Measurements from ENCODE around the gene LPGAT1. TPM values are rescaled to one million over a fixed set of nuclear protein-coding genes. Genes with fewer than 3 reads are reported as not detected.
A peak's percentile ranks its signal among the peaks of the same experiment; 100 is the strongest.

The LPGAT1 gene
- total and polyA plus RNA-seq, 12 donors, result 5.9 to 36.6 (median 26.4) TPM

DNA sequence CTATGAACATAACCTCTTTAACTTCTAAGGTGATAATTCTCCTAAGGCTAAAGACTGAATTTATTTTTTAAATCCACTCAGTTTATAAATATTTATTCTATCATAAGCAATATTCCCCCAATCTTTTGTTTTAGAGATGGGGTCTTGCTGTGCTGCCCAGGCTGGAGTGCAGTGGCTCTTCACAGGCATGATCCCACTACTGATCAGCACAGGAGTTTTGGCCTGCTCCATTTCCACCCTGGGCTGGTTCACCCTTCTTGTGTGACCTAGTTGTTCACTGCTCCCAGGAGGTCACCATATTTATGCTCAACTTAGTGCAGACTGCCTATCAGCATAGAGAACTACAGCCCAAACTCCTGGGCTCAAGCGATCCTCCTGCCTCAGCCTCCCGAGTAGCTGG, 38.6 kb downstream of the LPGAT1 start:
- Histone ChIP-seq H3K4me1 (no peaks in the 10 kb centered on the region), H3K27ac (no peak overlapping the region), H3K9me3 (no peaks in the 10 kb centered on the region), H3K36me3 (peaks cover 0 to 78% (median 13%) of the 10 kb centered on the region in 9 donors), H3K27me3 (no peaks in the 10 kb centered on the region), H3K4me3 (no peak overlapping the region)
- WGBS, 2 donors, result 98 to 99% methylated on average over 2 of the region's 2 CpGs
- TF ChIP-seq CTCF (IDR thresholded peaks at IDR 0.05), result no peak
- intact Hi-C loops (cut with DNase I), result no loop called here
- ATAC-seq (no peak), DNase-seq (no peak)

DNA sequence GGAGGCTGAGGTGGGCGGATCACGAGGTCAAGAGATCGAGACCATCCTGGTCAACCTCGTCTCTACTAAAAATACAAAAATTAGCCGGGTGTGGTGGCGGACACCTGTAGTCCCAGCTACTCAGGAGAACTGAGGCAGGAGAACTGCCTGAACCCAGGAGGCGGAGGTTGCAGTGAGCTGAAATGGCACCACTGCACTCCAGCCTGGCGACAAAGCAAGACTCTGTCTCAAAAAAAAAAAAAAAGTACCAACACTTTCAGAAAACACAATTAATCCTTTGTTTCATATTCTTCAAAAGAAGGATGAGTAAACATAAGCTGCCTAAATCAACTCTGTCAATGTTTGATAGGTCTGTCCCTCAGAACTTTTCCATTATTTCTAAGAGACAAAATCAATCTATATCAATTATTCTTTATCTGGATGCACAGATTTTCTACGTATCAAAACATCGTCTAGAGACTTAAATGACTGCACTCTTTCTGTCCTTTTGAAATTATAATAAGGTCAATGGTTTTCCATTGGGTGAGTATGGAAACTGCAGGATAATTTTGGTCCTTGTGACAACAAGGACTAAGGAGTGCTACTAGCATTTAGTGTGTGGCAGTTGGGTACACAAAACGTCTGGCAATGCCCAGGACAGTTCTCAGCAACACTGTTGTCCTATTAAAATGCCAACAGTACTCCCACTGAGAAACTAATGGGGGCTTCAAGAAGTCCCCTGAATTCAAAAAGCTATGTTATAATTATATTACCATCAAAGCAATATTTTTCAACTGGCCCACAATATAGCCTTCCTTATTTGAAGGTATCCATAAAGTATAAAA, 40.7 kb downstream of the LPGAT1 start:
- no peaks in the 10 kb centered on the region for H3K4me1 ChIP-seq
- no peak for DNase-seq
- no peak overlapping the region for H3K27ac ChIP-seq
- 93 to 94% methylated on average over 11 of the region's 11 CpGs for WGBS, 2 donors
- H3K4me3 ChIP-seq, result no peak overlapping the region
- H3K9me3 ChIP-seq, result no peaks in the 10 kb centered on the region
- no peak for ATAC-seq
- H3K36me3 ChIP-seq, result peaks cover 0 to 88% (median 13%) of the 10 kb centered on the region in 9 donors
- no peak for TF ChIP-seq CTCF (IDR thresholded peaks at IDR 0.05)
- intact Hi-C loops (cut with DNase I), result no loop called here
- no peaks in the 10 kb centered on the region for H3K27me3 ChIP-seq

- WGBS, 2 donors, result 67 to 85% methylated on average over 4 of the region's 4 CpGs
- ATAC-seq, result no peak
- no peaks in the 10 kb centered on the region for H3K27me3 ChIP-seq
Observed at GRCh38 chr1:211788626-211789025, 41.9 kb downstream of the LPGAT1 start.

DNA sequence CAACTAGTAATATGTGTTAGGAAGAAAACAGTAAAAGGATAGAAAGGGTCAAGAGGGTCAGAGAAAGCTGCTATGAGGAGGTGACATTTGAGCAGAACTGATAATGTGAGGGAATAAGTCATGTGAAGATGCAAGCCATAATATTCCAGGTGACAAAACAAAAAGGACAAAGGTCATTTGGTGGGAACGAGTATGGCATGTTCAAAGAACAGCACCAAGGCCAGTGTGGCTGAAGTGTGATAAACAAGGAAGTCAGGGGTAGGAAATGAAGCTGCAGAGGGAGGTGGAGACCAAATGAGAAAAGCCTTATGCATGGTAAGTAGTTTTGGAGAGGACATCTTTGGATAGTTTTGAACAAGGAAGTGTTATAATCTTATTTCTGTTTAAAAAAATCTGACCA, 46.7 kb downstream of the LPGAT1 start:
- H3K4me3 ChIP-seq, result no peak overlapping the region
- no peak for TF ChIP-seq CTCF (IDR thresholded peaks at IDR 0.05)
- peaks cover 0 to 76% (median 7%) of the 10 kb centered on the region in 9 donors for H3K36me3 ChIP-seq
- intact Hi-C loops (cut with DNase I), result no loop called here
- 26 to 35% methylated on average over 1 of the region's 1 CpG for WGBS, 2 donors
- no peaks in the 10 kb centered on the region for H3K9me3 ChIP-seq
- H3K27me3 ChIP-seq, result no peaks in the 10 kb centered on the region
- peak overlapping the region in 2 of 10 donors; percentile 9 to 18 for H3K27ac ChIP-seq
- ATAC-seq (no peak), DNase-seq (no peak)
- H3K4me1 ChIP-seq, result peaks cover 0 to 32% (median 20%) of the 10 kb centered on the region in 9 donors

More at GRCh38 chr1:211788626-211789025, 41.9 kb downstream of the LPGAT1 start:
- no peak for TF ChIP-seq CTCF (IDR thresholded peaks at IDR 0.05)
- H3K36me3 ChIP-seq, result peaks cover 0 to 87% (median 13%) of the 10 kb centered on the region in 9 donors
- H3K4me1 ChIP-seq, result peaks cover 0 to 8% (median 7%) of the 10 kb centered on the region in 9 donors
- H3K27ac ChIP-seq, result no peak overlapping the region
- no peak overlapping the region for H3K4me3 ChIP-seq
- intact Hi-C loops (cut with DNase I), result no loop called here
- DNase-seq, result no peak
- H3K9me3 ChIP-seq, result no peaks in the 10 kb centered on the region
